Mucosa of descending colon (tissue), 3 donors: ENCODE measurements around the gene POLR2J. TPM values are rescaled to one million over a fixed set of nuclear protein-coding genes. Genes with fewer than 3 reads are reported as not detected.

ENCODE experiments used
- ATAC-seq: fragments of 200-7000 bp; cut with Tn5 transposase; one replicate; pipeline ENCODE4 v1.9.1; 2020; ENCODE audit warnings: mild to moderate bottlenecking, moderate library complexity
- DNase-seq, 3 donors: peaks; one replicate each; pipeline ENCODE4 v3.0.0-alpha.2; 2020
- H3K36me3 ChIP-seq: fragments of 200-600 bp; one replicate; pipeline ENCODE4 v1.8.0; 2021; ENCODE audit warnings: low read depth, mild to moderate bottlenecking
- H3K4me1 ChIP-seq: fragments of 200-600 bp; one replicate; pipeline ENCODE4 v1.8.0; 2021; ENCODE audit warnings: low read depth, mild to moderate bottlenecking
- H3K4me3 ChIP-seq: fragments of 200-600 bp; one replicate; pipeline ENCODE4 v1.8.0; 2021; ENCODE audit warnings: mild to moderate bottlenecking
- H3K9me3 ChIP-seq: fragments of 200-600 bp; one replicate; pipeline ENCODE4 v1.8.0; 2021; ENCODE audit warnings: mild to moderate bottlenecking
- CTCF ChIP-seq: fragments of 200-600 bp; IDR thresholded peaks from one replicate; pipeline ENCODE4 v1.8.0; 2022; ENCODE audit warnings: antibody characterized with exemption, mild to moderate bottlenecking
- intact Hi-C, 2 donors: fragments of 100-400 bp; cut with DNase I in 1 of 2; cut with micrococcal nuclease in 1 of 2; formaldehyde crosslinking; loops; one replicate each; pipeline versions ENCODE4 v1.11.0 to v1.11.1; 2022; cut with DNase I, micrococcal nuclease
- microRNA-seq: library from miRNA; unstranded; fragments of <30 nt; microRNA quantifications from one replicate; pipeline ENCODE4, GENCODE V29; 2019
- total RNA-seq, 3 donors: library from RNA; stranded (reverse); fragmentation: NEBNext Ultra II Directional in 2 of 3; extraction: Animal tissue kit (Norgen Biotek cat#: 25700) in 2 of 3; gene quantifications; one replicate each; pipeline versions ENCODE4 v1.2.1 to v1.2.4, GENCODE V29; 2021 to 2023
- donor health status: DM: no; HTN: no; CAD: no; lungs with moderate emphysema.
- donor health status: DM: no; HTN: no; CAD: no.
- donor health status: DM: no; HTN: yes; CAD: no.

The POLR2J gene
- total RNA-seq, 3 donors from 2014 or later = 44.0 to 59.3 (median 45.6) TPM

- no peaks in the 10 kb centered on the region for H3K4me1 ChIP-seq
- intact Hi-C loops = no loop called here
- TF ChIP-seq CTCF = no peak
- no peak for ATAC-seq
- peaks cover 3% of the 10 kb centered on the region for H3K36me3 ChIP-seq
- H3K4me3 ChIP-seq = no peak overlapping the region
- H3K9me3 ChIP-seq = no peaks in the 10 kb centered on the region
- DNase-seq = no peak
Observed at GRCh38 chr7:102424129-102424551, 54.6 kb downstream of the POLR2J start.

Small RNA genes lying within 50 kb of the gene (microRNA-seq; reads per million reads assigned to microRNA genes)
- gene MIR4467 (3.0 reads per million, percentile 14 among the genes with 10 or more reads in this experiment), gene MIR5090 (2.8 reads per million, percentile 11 among the genes with 10 or more reads in this experiment)

Other genes with a start within 250 kb of the POLR2J start
- gene SH2B2, start 192.1 kb downstream of the POLR2J start, total RNA-seq = 1 to 10 TPM; 2.3 to 3.7 (median 2.7) TPM
- not detected for gene SPDYE6, start 122.5 kb downstream of the POLR2J start, total RNA-seq
- gene PRKRIP1, start 82.6 kb downstream of the POLR2J start, total RNA-seq = 10 to 100 TPM; 15.1 to 24.1 (median 18.6) TPM
- 1 to 10 TPM; 2.8 to 9.8 (median 7.5) TPM for gene ORAI2, start 45.3 kb downstream of the POLR2J start, total RNA-seq
- gene ALKBH4, start 14.1 kb downstream of the POLR2J start, total RNA-seq = 10 to 100 TPM in 1 of 3 donors, 1 to 10 TPM in 2; 8.4 to 11.1 (median 10.0) TPM
- 10 to 100 TPM; 12.7 to 17.6 (median 13.3) TPM for gene LRWD1, start 13.9 kb downstream of the POLR2J start, total RNA-seq
- gene RASA4B, start 38.9 kb upstream of the POLR2J start, total RNA-seq = 10 to 100 TPM in 2 of 3 donors, 1 to 10 TPM in 1; 8.0 to 30.8 (median 12.2) TPM
- 10 to 100 TPM in 2 of 3 donors, 1 to 10 TPM in 1; 9.7 to 23.9 (median 18.7) TPM for gene UPK3BL2, start 64.8 kb upstream of the POLR2J start, total RNA-seq
- gene SPDYE2, start 72.3 kb upstream of the POLR2J start, total RNA-seq = not detected
- gene POLR2J3, start 93.7 kb upstream of the POLR2J start, total RNA-seq = 10 to 100 TPM; 23.7 to 43.7 (median 27.5) TPM
- 10 to 100 TPM; 18.3 to 68.4 (median 21.5) TPM for gene RASA4, start 137.8 kb upstream of the POLR2J start, total RNA-seq
- gene UPK3BL1, start 163.9 kb upstream of the POLR2J start, total RNA-seq = 10 to 100 TPM; 10.7 to 23.1 (median 12.3) TPM
- not detected for gene SPDYE2B, start 171.4 kb upstream of the POLR2J start, total RNA-seq
- gene POLR2J2, start 192.7 kb upstream of the POLR2J start, total RNA-seq = 10 to 100 TPM in 1 of 3 donors, 1 to 10 TPM in 2; 6.5 to 14.7 (median 8.8) TPM